ENCODE measurements around the gene CYP27B1. TPM values are rescaled to one million over a fixed set of nuclear protein-coding genes. Genes with fewer than 3 reads are reported as not detected.

CYP27B1 gene
- total and polyA plus RNA-seq, 9 of the 15 experiments (the other 6 are each of a cell fraction or from before 2014, with no cell fraction given) = 0.18 to 4.2 (median 1.8) TPM

- TF ChIP-seq MLLT1 (IDR thresholded peaks at IDR 0.05) (no peak), ZNF77 (CRISPR knock-in tag; IDR thresholded peaks at IDR 0.05) (no peak)
Measured at GRCh38 chr12:57816001-57816854, 49.4 kb upstream of the CYP27B1 start (continued).

GRCh38 chr12:57815177-57816000 lies 48.5 kb upstream of the CYP27B1 start:
- POLR2A ChIA-PET = interaction anchor here (0.5 to 1.3 kb wide), 8 partner anchors 8 to 269 kb away, joined by 3 to 5 read pairs (median 4); no protein-coding TSS in a partner anchor
- Histone ChIP-seq H3K4me2 (ENCODE audit: insufficient read depth, low read length) (no peak overlapping the region), H3K27ac (ENCODE audit: extremely low read depth, low read depth, low read length) (no peak overlapping the region), H3K4me1 (replicated peaks in 1 of 2; ENCODE audit: control insufficient read depth in 2 of 2, insufficient read depth in 2 of 2, low read length in 2 of 2) (peaks cover 10 to 25% of the 10 kb centered on the region in 2 experiments; a peak in 3 of 5 replicates), H3K9me3 (replicated peaks; ENCODE audit: control insufficient read depth, insufficient read depth, low read depth, low read length) (no peaks in the 10 kb centered on the region), H3K36me3 (ENCODE audit: control insufficient read depth, insufficient read depth, low read length) (no peaks in the 10 kb centered on the region; the same call in 2 of the 3 replicates), H3K9ac (ENCODE audit: insufficient read depth in 1 of 2, low read depth in 2 of 2, low read length in 2 of 2) (no peak overlapping the region), H4K20me1 (replicated peaks; ENCODE audit: control insufficient read depth, insufficient read depth, low read length) (no peaks in the 10 kb centered on the region; the same call in 1 of the 2 replicates), H3K79me2 (ENCODE audit: control insufficient read depth, insufficient read depth, low read length) (no peaks in the 10 kb centered on the region), H2AFZ (ENCODE audit: low read depth, low read length) (no peak overlapping the region), H3K4me3 (no peak overlapping the region), H3K27me3 (ENCODE audit: control insufficient read depth in 2 of 2, insufficient read depth in 2 of 2, low read length in 2 of 2) (no peaks in the 10 kb centered on the region), H3K9me1 (ENCODE audit: control insufficient read depth, insufficient read depth, low read length) (peaks cover 6% of the 10 kb centered on the region)
- 66% methylated on average over 12 of the region's 13 CpGs for WGBS (ENCODE audit: insufficient coverage, low coverage, missing lambda C conversion rate)
- ATAC-seq = peak; percentile 61
- intact Hi-C loops (cut with micrococcal nuclease) (loop anchor here (2.0 kb wide), 1 partner anchor 57 kb away; no protein-coding TSS in a partner anchor), in situ Hi-C loops (cut with MboI) (no loop called here)
- peak; percentile 58 for FAIRE-seq
- TF ChIP-seq ZBTB33 (CRISPR knock-in tag; IDR thresholded peaks at IDR 0.05) (peak; percentile 54; the same call in 1 of the 2 replicates), SMC3 (conservative IDR thresholded peaks at IDR 0.05; ENCODE audit: insufficient read depth, low read depth, low read length) (0 out of 2 replicates have a peak, but pooled peaks have one; percentile 18), CTCF (IDR thresholded peaks at IDR 0.05 in 2 of 3, conservative IDR thresholded peaks at IDR 0.05 in 1 of 3; ENCODE audit: insufficient read depth in 2 of 3, low read depth in 1 of 3, low read length in 3 of 3) (peak; percentile 41 to 61 (median 56); a peak in 4 of 6 replicates), DDX20 (tag; IDR thresholded peaks at IDR 0.05; ENCODE audit: low read depth) (no peak), HNRNPLL (IDR thresholded peaks at IDR 0.05; ENCODE audit: low read depth, low read length, poor library complexity, severe bottlenecking) (no peak), POLR3G (IDR thresholded peaks at IDR 0.05; ENCODE audit: extremely low read depth, insufficient read length, insufficient replicate concordance) (no peak), RAD21 (CRISPR knock-in tag; conservative IDR thresholded peaks at IDR 0.05 in 1 of 2, IDR thresholded peaks at IDR 0.05 in 1 of 2) (peak in 1 of 2 experiments; percentile 45; a peak in 2 of 4 replicates)
- CTCF ChIA-PET (ENCODE audit: low intra/inter-chr PET ratio) = no interaction called here
- no TSS peak for BruUV-seq (replicated peaks)
- peak in 2 of 4 experiments; percentile 27 to 47 for DNase-seq (ENCODE audit: extremely low read depth in 1 of 4, low spot score in 3 of 4)
